ENCODE measurements around the gene CDKN1C. TPM values are rescaled to one million over a fixed set of nuclear protein-coding genes. Genes with fewer than 3 reads are reported as not detected.

The CDKN1C gene
- total RNA-seq, 4 donors from 2014 or later: 87.0 to 201 (median 121) TPM

GRCh38 chr11:2888266-2888968, 2.8 kb upstream of the CDKN1C start:
- Histone ChIP-seq H3K4me3 (no peak overlapping the region), H3K27ac (peak overlapping the region in 3 of 4 donors; percentile 92 to 96 (median 93)), H3K36me3 (no peaks in the 10 kb centered on the region), H3K27me3 (no peaks in the 10 kb centered on the region), H3K9me3 (no peaks in the 10 kb centered on the region), H3K4me1 (peaks cover 6 to 74% (median 36%) of the 10 kb centered on the region in 3 donors)
- peak in 3 of 4 experiments; percentile 99 to 100 (median 100) for TF ChIP-seq CTCF (IDR thresholded peaks at IDR 0.05)
- no peak for TF ChIP-seq POLR2A (IDR thresholded peaks at IDR 0.05)
- TF ChIP-seq POLR2AphosphoS5 (IDR thresholded peaks at IDR 0.05): peak; percentile 48
- WGBS, 2 donors (ENCODE audit: low coverage in 1 of 2): 9 to 64% methylated on average over 3 to 8 of the region's 25 CpGs
- peak; percentile 20 for ATAC-seq

GRCh38 chr11:2887515-2888195, 2.1 kb upstream of the CDKN1C start:
- Histone ChIP-seq H3K4me1 (peaks cover 6 to 77% (median 42%) of the 10 kb centered on the region in 3 donors), H3K27ac (peak overlapping the region in 3 of 4 donors; percentile 92 to 96 (median 93)), H3K9me3 (no peaks in the 10 kb centered on the region), H3K4me3 (no peak overlapping the region), H3K27me3 (no peaks in the 10 kb centered on the region), H3K36me3 (no peaks in the 10 kb centered on the region)
- ATAC-seq: no peak
- 80% methylated on average over 1 of the region's 11 CpGs; no CpG with 5 or more reads in 1 of the 2 donors for WGBS, 2 donors (ENCODE audit: low coverage in 1 of 2)
- no peak for TF ChIP-seq POLR2A (IDR thresholded peaks at IDR 0.05)
- TF ChIP-seq POLR2AphosphoS5 (IDR thresholded peaks at IDR 0.05): no peak
- TF ChIP-seq CTCF (IDR thresholded peaks at IDR 0.05): no peak
- no peak for TF ChIP-seq EP300 (IDR thresholded peaks at IDR 0.05)

- Histone ChIP-seq H3K4me1 (peaks cover 6 to 77% (median 40%) of the 10 kb centered on the region in 3 donors), H3K9me3 (no peaks in the 10 kb centered on the region), H3K27me3 (no peaks in the 10 kb centered on the region), H3K4me3 (no peak overlapping the region), H3K27ac (peak overlapping the region; percentile 15 to 96 (median 92)), H3K36me3 (no peaks in the 10 kb centered on the region)
- no peak for ATAC-seq
- TF ChIP-seq CTCF (IDR thresholded peaks at IDR 0.05): no peak
- no peak for TF ChIP-seq POLR2A (IDR thresholded peaks at IDR 0.05)
- 63% methylated on average over 2 of the region's 5 CpGs; no CpG with 5 or more reads in 1 of the 2 donors for WGBS, 2 donors (ENCODE audit: low coverage in 1 of 2)
These were observed 1.4 kb upstream of the CDKN1C start for GRCh38 chr11:2886936-2887335.

- no peaks in the 10 kb centered on the region for H3K27me3 ChIP-seq
- no peaks in the 10 kb centered on the region for H3K9me3 ChIP-seq
- peak overlapping the region; percentile 15 to 96 (median 92) for H3K27ac ChIP-seq
- H3K4me3 ChIP-seq: peak overlapping the region; percentile 4 to 84
- 33% methylated on average over 2 of the region's 49 CpGs; no CpG with 5 or more reads in 1 of the 2 donors for WGBS, 2 donors (ENCODE audit: low coverage in 1 of 2)
- peak; percentile 9 for ATAC-seq
- TF ChIP-seq POLR2A (IDR thresholded peaks at IDR 0.05) (no peak), CTCF (IDR thresholded peaks at IDR 0.05) (peak in 3 of 4 experiments; percentile 30 to 53 (median 32)), EP300 (IDR thresholded peaks at IDR 0.05) (no peak)
- H3K4me1 ChIP-seq: peaks cover 2 to 77% (median 34%) of the 10 kb centered on the region in 3 donors
- H3K36me3 ChIP-seq: no peaks in the 10 kb centered on the region
These were observed 768 bp upstream of the CDKN1C start for GRCh38 chr11:2886191-2886894.
